ENCODE measurements around the gene APBA3. TPM values are rescaled to one million over a fixed set of nuclear protein-coding genes. Genes with fewer than 3 reads are reported as not detected.

APBA3 gene
- total RNA-seq, 1 donor from 2014 or later: 12.3 TPM

DNA sequence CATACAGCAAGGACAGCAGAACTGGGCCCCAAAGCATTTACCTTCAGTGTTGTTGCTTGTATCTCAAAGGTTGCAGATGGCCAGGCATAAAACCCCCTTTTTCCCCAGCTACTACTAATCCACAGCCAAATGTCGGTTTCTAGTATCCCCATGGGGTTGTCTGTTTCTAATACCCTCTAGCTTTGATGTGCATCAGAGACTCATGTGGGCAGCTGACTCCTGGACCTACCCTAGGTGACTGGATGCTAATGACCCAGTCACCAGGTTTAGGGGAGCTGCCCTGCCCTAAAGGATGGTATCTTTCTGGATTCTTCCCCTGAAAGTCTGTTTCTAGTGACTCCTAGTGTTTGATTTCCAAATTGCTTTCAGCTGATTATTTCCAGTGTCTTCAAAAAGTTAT lies 29.4 kb downstream of the APBA3 start:
- intact Hi-C loops (cut with DNase I): no loop called here
- no peak for ATAC-seq (ENCODE audit: poor library complexity)
- no peak for DNase-seq

DNA sequence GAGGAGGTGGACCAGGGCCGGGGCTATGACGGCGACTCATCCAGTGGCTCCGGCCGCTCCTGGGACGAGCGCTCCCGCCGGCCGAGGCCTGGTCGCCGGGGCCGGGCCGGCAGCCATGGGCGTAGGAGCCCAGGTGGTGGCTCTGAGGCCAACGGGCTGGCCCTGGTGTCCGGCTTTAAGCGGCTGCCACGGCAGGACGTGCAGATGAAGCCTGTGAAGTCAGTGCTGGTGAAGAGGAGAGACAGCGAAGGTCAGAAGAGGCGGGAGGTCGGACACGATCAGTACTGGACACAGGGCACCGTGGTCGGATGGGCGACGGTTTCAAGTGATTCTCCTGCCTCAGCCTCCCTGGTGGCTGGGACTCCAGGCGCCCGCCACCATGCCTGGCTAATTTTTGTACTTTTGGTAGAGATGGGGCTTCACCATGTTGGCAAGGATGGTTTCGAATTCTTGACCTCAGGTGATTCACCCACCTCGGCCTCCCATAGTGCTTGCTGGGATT lies 31.0 kb downstream of the APBA3 start:
- no peak for DNase-seq
- intact Hi-C loops (cut with DNase I): no loop called here
- no peak for ATAC-seq (ENCODE audit: poor library complexity)

DNA sequence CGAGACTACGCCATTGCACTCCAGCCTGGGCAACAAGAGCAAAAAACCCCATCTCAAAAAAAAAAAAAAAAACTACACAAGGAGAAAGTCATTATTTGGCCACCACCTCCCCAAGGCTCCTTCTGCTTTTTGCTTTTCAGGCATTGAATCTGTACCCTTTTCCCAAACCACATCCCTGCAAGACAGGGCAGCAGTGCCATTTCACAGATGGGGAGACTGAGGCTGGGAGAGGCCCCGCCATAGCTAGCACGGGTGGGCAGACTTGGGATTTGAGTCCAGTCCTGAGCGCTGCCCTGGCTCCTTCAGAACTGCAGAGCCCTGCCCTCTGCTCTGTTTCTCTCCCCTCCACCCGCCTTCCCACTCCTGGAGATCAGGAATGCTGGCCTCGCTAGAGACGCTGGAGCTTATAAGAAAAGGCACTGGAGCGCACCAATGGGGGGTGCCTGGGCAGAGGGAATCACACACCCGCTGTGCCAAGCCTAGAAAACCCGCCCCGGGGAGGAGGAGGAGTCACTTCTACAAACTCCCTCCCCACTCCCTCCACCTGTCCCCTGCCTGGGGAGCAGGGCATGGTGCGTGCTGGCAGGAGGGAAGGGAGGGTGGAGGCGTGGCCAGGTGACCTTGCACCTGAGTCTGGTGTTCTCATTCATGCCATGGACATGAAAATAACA lies 35.7 kb downstream of the APBA3 start:
- no peak for ATAC-seq (ENCODE audit: poor library complexity)
- DNase-seq: no peak
- intact Hi-C loops (cut with DNase I): no loop called here

DNA sequence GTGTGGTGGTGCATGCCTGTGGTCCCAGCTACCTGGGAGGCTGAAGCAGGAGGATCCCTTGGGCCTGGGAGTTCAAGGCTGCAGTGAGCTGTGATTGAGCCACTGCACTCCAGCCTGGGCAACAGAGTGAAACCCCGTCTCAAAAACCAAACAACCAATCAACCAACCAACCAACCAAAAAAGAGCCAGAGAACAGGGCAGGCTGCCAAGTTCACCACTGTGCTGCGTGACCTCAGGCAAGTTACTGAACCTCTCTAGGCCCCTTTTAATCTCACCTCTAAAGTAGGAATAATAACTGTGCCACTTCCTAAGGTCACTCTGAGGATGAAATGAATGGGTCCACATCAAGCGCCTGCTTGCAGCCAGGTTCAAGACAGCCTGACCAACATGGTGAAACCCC lies 36.4 kb downstream of the APBA3 start:
- intact Hi-C loops (cut with DNase I): no loop called here
- DNase-seq (no peak), ATAC-seq (ENCODE audit: poor library complexity) (no peak)

DNA sequence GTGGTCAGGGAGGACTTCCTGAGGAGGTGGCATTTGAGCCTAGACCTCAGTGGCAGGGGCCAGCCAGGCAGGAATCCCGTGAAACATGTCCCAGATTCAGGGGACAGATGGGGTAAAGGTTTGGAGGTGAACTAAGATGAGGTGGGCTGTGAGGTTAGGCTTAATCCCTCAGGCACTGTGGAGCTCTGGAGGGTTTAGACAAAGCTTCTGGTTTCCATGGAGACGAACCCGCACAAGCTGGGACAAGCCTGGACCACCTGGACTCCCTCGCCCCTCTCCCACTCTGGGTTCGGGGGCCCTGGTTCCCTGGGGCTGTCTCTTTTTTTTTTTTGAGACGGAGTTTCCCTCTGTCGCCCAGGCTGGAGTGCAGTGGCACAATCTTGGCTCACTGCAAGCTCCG lies 37.6 kb downstream of the APBA3 start:
- ATAC-seq (ENCODE audit: poor library complexity) (no peak), DNase-seq (no peak)
- intact Hi-C loops (cut with DNase I): no loop called here

DNA sequence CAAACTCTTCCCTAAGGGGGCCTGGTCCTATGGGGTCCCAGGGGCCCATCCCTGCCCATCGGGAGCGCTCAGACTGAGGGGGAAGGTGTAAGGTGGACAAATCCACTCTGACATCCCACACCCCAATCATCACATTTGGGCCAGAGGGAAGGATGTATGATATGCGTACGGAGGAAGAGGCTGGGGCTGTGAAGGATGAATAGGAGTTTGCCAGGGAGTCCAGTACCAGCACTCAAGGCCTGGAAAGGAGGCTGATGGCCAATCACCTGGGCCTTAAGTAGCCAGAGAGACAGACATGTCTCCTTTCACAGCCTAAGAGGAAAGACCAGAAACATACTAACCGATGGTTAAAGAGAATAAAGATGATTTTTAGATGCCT lies 38.4 kb downstream of the APBA3 start:
- DNase-seq (no peak), ATAC-seq (ENCODE audit: poor library complexity) (no peak)
- intact Hi-C loops (cut with DNase I): no loop called here

DNA sequence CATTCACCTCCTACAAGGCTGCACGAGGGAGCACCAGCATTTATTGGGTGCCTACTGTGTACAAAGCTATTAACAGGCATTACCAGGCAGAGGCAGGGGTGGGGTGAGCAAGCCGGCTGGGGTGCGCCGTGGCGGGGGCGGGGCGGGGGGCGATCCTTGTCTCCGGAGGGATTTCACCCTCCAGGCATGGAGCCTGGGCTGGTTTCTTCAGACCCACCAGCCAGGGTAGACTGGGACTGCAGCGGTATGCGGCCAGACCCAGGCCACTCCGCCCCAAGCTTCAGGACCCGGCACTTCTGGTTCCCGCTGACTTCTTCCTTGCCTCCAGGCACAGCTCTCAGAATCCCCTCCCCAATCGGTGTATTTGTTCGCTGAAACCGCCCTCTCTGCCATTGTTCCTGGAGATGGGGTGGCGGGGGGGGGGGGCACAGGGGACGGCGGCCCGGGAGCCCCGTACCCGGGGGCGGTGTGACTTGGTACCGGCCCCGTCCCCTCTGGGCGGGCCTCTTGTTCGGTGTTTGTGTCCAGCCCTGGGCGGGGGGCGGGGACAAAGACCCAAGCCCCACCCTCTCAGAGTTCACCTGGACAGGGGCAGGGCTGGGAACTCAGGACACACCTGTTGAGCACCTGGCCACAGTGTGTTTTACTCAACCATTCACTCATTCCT lies 38.9 kb downstream of the APBA3 start:
- DNase-seq: no peak
- no peak for ATAC-seq (ENCODE audit: poor library complexity)
- intact Hi-C loops (cut with DNase I): no loop called here

DNA sequence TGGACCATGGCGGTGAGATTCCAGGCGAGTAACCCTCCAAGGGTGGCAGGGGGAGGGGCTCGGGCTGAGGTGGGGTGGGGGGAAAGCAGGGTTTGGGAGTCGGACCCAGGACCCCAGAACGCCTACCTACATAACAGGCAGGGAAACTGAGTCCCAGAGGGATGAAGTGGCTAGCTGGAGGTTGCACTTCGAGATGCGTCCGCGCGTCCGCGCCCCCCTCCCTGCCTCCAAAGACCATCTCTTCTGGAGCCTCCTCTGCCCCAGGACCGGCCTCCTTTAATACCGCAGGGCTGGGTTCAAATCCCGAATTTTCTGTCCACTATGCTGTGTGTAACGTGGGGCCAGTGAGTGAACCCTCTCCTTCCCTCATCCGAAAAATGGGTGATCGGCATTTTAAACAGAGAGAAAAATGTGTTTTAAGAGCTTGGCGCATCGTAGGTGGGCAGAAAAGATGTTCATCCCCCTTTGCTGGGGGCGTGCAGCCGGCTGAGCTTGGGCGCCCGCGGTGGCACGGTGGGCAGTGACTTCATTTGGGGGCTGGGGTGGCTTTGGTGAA lies 39.5 kb downstream of the APBA3 start:
- DNase-seq (no peak), ATAC-seq (ENCODE audit: poor library complexity) (no peak)
- intact Hi-C loops (cut with DNase I): no loop called here

DNA sequence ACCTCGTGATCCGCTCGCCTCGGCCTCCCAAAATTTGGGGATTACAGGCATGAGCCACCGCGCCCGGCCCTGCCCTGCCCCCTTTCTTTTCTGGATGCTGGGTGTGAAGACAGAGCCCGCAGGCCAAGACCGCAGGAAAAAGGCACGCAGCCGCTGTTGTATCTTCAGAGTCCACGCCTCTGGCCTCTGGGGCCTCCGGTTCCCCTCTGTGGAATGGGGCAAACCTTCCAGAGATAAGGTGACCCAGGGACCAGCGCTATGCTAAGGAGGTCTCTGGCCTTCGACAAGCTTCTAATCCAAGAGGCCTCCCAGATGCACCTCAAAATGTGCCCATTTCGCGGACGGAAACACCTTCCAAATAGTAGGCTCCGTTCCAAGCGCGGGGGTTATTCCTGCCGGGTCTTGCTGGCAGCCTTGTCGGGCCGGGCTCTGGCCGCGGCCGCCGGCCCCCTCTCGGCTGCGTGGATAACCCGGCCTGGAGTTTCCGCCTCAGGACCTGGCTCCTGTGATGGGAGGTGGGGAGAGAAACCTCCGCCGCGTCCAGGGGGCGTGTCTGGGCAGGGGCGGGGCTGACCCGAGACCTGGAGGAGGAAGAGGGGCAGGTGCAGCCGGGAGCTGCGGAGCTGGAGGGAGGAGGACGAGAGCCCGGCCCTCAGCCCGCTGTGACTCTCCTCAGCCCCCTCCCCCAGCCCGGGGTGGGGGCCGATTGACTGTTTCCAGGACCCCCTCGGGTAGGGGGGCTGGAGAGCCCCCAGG lies 40.2 kb downstream of the APBA3 start:
- DNase-seq: peak; percentile 81
- ATAC-seq (ENCODE audit: poor library complexity): peak; percentile 86

DNA sequence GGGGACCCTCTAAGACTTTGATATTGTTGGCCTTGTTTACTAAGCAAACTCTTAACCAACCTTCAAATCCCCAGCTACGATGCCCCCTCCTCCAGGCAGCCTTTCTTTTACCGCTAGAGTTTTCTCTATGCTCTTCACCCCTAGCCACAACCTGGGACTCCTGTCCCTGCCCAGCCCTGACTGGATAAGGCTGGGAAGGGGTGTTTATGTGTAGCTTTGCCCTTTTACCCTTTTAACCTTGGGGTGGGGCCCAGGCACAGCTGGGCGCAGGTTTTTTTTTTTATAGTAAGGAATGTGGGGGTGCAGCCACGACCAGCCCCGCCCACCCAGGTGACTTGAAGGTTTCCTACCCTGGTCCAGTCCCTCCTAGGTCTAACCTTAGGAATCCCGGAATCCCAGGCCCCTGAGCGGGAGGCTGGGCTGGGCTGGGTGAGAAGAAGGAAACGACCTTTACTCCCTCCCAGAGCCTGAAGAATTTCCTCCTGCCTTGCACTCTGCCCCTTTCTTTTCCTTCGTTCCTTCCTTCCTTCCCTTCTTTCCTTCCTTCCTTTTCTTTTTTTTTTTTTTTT lies 41.1 kb downstream of the APBA3 start:
- intact Hi-C loops (cut with DNase I): no loop called here
- ATAC-seq (ENCODE audit: poor library complexity): peak; percentile 28

More for the DNA sequence above, 40.2 kb downstream of the APBA3 start:
- intact Hi-C loops (cut with DNase I): no loop called here

DNA sequence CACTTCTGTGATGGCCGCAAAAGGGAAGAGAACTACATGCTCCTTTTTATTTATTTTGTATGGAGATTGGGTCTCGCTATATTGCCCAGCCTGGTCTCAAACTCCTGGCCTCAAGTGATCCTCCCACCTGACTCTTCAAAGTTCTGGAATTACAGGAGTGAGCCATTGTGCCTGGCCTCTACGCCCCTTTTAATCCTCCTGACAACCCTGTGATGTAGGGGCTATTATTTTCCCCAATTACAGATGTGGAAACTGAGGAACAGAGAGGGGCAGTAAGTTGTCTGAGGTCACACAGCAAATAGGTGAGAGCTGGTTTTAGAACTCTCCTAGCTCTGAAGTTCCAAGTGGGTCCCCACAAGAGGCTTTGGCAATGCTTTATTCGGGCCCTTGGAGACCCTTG lies 41.6 kb downstream of the APBA3 start:
- intact Hi-C loops (cut with DNase I): no loop called here
- DNase-seq (no peak), ATAC-seq (ENCODE audit: poor library complexity) (no peak)

More for the DNA sequence above, 41.1 kb downstream of the APBA3 start:
- no peak for DNase-seq

DNA sequence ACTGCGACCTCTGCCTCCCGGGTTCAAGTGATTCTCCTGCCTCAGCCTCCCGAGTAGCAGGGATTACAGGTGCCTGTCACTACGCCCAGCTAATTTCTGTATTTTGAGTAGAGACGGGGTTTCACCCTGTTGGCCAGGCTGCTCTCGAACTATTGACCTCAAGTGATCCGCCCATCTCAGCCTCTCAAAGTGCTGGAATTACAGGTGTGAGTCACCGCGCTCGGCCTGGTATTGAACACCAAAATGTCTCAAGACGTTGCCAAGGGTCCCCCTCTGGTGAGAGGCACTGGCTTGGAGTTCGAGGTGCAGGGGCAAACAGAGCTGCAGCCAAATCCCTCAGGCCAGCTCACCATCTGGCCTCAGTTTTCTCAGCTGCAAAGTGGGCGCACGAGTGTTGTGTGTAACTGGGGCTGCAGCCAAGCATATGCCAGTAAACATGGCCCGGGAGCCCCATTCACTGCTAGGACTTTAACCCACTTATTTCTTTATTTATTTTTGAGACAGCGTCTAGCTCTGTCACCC lies 45.3 kb downstream of the APBA3 start:
- ATAC-seq (ENCODE audit: poor library complexity): no peak
- DNase-seq: no peak
- intact Hi-C loops (cut with DNase I): no loop called here

DNA sequence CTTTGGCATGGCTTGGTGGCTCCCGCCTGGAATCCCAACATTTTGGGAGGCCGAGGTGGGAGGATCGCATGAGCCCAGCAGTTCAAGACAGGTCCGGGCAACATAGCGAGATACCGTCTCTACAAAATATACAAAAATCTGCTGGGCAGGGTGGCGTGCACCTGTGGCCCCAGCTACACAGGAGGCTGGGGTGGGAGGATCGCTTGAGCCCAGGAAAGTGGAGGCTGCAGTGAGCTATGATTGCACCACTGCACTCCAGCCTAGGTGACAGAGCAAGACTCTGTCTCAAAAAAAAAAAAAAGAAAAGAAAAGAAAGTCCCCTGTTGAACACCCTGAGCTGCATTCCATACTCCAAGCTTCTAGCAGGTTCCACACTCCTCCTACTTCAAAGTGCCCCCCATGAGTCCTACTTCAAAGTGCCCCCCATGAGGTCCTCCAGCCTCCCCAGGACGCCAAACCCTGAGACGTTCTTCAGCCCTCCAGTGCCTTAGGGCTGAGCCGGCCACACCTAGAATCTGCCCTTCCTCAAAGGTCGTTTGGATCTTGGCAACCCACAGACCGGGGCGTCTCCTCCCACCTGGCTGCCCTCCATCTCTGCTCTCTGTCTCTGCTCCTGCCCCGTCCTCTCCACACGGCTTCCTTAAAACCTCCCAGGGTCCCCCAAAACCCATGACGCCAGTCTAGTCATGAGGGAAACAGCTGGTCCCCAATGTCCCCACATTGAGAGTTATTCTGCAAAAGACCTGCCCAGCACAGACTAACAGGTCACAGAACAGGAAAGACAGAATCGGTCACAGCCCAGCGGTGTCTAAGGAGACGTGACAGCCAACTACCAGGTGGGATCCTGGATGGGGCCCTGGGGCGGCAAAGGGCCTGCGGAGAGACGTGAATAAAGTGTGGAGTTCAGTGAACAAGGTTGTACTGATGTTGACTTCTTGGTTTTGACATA lies 48.6 kb downstream of the APBA3 start:
- intact Hi-C loops (cut with DNase I): no loop called here
- DNase-seq (no peak), ATAC-seq (ENCODE audit: poor library complexity) (peak; percentile 69)

DNA sequence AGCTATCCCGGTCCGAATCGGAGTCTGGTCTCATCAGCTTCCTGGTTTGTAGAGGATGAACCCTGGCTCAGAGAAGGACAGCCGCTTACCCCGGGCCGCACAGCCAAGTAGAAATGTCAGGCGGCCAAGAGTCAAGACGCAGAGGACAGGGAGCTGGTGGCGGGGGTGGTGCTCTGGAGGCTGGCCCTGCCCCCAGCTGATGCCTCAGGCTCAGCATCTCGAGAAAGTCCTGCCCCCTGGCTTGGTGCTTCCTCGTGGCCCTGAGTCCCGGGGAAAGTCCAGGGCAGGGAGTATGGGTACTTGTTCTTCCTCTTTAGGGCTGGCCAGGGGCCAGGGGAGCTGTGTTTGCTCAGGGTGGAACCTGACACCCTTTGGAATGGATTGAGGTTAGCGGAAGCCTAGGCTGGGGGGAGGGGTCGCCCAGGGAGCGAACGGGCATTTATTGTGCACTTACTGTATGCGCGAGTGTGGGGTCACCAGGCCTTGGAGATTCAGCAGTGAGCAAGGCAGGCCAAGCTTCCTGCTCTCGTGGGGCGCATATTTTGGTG lies 51.2 kb downstream of the APBA3 start:
- intact Hi-C loops (cut with DNase I): no loop called here
- peak; percentile 89 for DNase-seq

DNA sequence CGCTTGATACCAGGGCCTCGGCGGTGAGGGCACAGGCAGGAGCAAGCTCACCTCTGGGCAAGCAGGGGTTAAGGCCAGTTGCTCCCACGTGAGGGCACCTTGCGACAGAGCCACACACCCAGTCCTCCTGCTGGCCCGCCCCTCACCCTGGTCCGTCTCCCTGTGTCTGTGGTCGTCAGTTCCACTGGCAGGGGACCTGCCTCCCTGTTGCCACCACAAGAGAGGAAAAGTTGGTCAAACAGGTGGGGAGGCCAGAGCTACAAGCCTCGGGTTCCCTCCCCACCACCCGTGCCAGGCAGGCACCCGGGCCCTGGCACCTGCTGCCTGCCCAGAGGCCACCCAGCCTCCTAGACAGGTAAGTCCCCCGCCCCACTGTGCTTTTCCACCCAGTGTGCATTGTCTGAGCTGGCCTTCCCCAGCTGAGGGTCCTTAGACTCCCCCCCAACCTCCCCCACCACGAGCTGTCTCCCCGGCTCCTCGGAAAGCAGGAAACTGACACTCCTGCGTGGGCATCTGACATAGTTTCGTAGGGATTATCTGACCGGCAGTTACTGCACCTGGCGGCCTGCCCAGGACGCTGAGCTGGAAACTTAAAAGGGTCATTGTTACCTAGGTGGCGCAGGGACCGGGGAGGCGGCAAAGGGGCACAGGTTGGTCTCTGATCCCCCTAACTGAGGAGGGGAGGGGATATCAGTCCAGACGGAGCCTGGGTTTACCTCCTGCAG lies 53.1 kb downstream of the APBA3 start, which contains the start of gene TJP3:
TJP3 (plus strand) TSS at position 178 of the 725 bp plus-strand sequence. CDS start 20,049 bp downstream, outside the sequence.
- intact Hi-C loops (cut with DNase I): loop anchor here (10.0 kb wide), 1 partner anchor 164 kb away; no protein-coding TSS in a partner anchor
- peak; percentile 31 for ATAC-seq (ENCODE audit: poor library complexity)
- DNase-seq: no peak

More for the DNA sequence above, 51.2 kb downstream of the APBA3 start:
- peak; percentile 77 for ATAC-seq (ENCODE audit: poor library complexity)

DNA sequence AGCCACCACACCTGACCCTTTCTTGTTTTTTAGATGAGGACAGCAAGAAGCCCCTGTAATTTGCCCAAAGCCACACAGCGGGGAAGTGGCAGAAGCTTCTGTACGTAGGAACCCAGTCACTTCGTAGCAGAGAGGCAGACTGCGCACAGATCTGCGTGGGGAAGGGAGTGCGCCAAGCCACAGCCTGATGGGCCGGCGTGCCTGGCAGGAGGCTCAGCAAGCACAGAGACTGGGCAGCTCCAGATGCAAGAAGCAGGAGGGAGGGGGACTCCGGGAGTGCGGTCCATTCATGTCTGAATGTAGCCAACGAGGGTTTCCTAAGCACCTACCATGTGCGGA lies 53.7 kb downstream of the APBA3 start:
- DNase-seq (no peak), ATAC-seq (ENCODE audit: poor library complexity) (no peak)
- intact Hi-C loops (cut with DNase I): loop anchor here (10.0 kb wide), 1 partner anchor 163 kb away; no protein-coding TSS in a partner anchor

DNA sequence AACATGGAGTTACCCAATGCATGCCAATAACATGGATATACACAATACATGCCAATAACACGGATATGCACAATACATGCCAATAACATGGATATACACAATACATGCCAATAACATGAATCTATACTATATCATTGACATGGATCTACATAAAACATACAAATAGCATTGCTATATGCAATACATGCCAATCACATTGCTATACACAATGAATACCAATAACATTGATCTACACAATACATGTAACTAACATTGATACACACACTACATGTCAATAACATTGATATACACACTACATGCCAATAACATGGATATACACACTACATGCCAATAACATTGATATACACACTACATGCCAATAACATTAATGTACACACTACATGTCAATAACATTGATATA lies 60.3 kb downstream of the APBA3 start:
- intact Hi-C loops (cut with DNase I): loop anchor here (5.0 to 10.0 kb wide), 2 partner anchors 34 to 156 kb away; no protein-coding TSS in a partner anchor

More for the DNA sequence above, 60.3 kb downstream of the APBA3 start:
- ATAC-seq (ENCODE audit: poor library complexity) (no peak), DNase-seq (no peak)

Measured in Right ventricle myocardium superior (tissue), 1 donor.